ENCODE measurements around the gene DCUN1D2.

DNA sequence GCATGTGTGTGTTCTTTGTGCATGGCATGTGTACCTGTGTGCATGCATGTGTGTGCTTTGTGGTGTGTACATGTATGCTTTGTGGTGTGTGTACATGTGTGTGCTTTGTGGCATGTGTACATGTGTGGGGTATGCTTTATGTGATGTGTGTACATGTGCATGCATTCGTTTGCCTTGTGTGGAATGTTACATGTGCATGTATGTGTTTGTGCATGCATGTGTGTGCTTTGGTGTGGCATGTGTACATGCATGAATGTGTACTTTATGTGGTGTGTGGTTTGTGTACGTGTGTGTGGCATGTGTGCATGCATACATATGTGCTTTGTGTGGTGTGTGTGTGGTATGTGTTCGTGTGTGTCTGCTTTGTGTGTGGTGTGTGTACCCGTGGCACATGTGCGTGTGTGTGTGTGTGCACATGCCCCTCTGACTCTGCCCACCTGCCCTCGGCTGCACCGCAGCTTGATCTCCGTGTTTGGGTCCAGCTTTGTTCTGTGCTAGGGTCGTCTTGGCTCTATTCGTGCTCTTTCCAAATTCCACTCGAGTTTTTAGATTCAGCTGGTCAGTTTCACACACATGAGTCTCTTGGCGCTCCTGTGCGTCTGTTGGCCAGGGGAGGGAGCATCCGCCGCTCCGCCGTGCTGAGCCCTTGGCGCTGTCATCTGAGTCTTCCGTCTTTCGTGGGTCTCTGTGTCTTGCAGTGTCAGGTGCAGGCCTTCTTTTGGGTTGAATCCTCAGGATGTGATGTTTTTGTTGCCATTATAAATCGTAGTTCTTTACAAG is 47.6 kb upstream of the DCUN1D2 start:
- TF ChIP-seq FOXM1 (IDR thresholded peaks at IDR 0.05; ENCODE audit: low read depth, low read length) (no peak), JUND (IDR thresholded peaks at IDR 0.05; ENCODE audit: low read depth, low read length) (no peak), TCF12 (IDR thresholded peaks at IDR 0.05; ENCODE audit: low read depth, low read length) (no peak), RCOR1 (conservative IDR thresholded peaks at IDR 0.05; ENCODE audit: low read depth, low read length) (no peak), POLR2A (IDR thresholded peaks at IDR 0.05; ENCODE audit: low read depth, low read length) (no peak)
- TF ChIP-seq, protein P1, sequence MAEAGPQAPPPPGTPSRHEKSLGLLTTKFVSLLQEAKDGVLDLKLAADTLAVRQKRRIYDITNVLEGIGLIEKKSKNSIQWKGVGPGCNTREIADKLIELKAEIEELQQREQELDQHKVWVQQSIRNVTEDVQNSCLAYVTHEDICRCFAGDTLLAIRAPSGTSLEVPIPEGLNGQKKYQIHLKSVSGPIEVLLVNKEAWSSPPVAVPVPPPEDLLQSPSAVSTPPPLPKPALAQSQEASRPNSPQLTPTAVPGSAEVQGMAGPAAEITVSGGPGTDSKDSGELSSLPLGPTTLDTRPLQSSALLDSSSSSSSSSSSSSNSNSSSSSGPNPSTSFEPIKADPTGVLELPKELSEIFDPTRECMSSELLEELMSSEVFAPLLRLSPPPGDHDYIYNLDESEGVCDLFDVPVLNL (IDR thresholded peaks at IDR 0.05; ENCODE audit: low read depth, low read length): no peak
- TF ChIP-seq, protein P2, sequence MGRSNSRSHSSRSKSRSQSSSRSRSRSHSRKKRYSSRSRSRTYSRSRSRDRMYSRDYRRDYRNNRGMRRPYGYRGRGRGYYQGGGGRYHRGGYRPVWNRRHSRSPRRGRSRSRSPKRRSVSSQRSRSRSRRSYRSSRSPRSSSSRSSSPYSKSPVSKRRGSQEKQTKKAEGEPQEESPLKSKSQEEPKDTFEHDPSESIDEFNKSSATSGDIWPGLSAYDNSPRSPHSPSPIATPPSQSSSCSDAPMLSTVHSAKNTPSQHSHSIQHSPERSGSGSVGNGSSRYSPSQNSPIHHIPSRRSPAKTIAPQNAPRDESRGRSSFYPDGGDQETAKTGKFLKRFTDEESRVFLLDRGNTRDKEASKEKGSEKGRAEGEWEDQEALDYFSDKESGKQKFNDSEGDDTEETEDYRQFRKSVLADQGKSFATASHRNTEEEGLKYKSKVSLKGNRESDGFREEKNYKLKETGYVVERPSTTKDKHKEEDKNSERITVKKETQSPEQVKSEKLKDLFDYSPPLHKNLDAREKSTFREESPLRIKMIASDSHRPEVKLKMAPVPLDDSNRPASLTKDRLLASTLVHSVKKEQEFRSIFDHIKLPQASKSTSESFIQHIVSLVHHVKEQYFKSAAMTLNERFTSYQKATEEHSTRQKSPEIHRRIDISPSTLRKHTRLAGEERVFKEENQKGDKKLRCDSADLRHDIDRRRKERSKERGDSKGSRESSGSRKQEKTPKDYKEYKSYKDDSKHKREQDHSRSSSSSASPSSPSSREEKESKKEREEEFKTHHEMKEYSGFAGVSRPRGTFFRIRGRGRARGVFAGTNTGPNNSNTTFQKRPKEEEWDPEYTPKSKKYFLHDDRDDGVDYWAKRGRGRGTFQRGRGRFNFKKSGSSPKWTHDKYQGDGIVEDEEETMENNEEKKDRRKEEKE (IDR thresholded peaks at IDR 0.05): no peak
